GM21717 (cell line): ENCODE data around the gene HTT.
A peak's percentile ranks its signal among the peaks of the same experiment; 100 is the strongest.

Experiments
- ATAC-seq: cut with Tn5 transposase; IDR thresholded peaks from one replicate; pipeline ENCODE4 v1.9.1; 2021; ENCODE audit warnings: mild to moderate bottlenecking, moderate library complexity; ENCODE audit not compliant: unreplicated experiment

The HTT gene

DNA sequence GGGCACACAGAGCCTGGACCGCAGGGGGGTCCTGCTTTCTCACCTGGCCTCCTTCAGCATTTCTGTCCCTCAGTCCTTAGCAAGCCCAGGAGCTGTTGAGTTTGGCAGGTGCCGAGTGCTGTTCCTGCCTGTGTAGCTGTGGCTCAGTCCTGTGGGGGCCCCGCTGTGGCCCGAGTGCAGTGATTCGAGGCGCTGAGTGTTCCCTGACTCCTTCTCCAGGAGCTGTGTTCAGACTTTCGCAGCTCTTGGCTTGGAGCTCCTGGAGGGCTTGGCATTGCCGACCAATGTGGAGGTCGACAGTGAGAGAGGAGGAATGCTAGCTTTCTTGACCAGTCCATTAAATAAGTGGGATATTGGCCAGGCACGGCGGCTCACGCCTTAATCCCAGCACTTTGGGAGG is 124.4 kb downstream of the HTT start:
- ATAC-seq: no peak

DNA sequence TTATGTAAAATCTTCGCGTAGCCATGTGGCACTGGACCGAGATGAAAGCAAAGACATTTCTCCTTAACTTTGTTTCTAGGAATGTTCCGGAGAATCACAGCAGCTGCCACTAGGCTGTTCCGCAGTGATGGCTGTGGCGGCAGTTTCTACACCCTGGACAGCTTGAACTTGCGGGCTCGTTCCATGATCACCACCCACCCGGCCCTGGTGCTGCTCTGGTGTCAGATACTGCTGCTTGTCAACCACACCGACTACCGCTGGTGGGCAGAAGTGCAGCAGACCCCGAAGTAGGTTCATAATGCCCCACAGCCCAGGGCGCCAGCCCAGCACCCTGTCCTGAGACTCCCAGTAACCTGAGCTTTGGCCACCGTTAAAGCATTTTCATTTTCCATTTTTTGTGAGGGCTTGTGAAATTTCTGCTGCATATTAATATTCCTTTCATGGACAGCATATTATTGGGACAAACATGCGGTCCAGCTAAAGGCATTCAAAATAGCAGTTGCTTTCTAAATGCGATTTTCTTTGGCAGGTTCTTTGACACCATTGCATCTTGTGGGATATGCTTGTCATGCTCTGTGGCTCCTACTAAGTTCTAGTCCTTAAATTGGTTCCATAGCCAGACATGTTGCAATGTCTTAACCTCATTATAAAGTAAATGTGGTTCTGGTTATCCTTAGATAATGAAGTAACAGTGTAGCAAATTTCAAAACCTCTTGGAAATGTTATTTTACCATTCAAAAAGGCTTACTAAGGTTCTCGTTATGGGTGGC is 125.4 kb downstream of the HTT start:
- ATAC-seq: no peak

DNA sequence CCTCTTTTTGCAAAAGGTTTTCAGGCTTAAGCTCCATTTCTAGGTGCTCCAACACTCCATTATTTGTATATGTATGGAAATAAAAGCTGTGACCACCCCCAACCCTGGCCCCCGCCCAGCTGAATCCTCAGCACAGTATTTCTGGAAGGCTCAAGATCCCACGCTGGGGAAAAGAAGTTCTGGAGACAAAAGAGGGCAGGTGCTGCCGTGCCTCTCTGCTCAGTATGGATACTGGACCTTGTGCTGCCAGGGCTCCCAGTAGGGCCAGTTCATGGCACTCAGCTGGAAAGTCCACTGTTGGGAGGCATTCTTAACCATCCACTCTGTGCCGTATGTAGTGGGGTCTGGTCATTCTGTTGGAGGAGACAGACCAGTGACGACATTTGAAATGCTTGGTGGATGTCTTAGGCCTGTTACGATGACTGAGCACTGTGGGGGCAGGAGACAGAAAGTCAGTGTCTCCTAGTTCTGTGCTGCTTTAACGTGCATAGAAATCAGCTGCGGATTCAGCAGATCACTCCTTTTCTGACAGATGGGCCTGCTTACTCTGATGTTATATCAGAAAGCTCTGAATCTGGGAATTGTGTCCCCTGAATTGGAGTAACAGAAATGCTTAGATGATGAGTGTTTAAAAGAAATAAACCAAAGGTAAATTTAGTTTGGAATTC is 126.1 kb downstream of the HTT start:
- ATAC-seq: no peak

DNA sequence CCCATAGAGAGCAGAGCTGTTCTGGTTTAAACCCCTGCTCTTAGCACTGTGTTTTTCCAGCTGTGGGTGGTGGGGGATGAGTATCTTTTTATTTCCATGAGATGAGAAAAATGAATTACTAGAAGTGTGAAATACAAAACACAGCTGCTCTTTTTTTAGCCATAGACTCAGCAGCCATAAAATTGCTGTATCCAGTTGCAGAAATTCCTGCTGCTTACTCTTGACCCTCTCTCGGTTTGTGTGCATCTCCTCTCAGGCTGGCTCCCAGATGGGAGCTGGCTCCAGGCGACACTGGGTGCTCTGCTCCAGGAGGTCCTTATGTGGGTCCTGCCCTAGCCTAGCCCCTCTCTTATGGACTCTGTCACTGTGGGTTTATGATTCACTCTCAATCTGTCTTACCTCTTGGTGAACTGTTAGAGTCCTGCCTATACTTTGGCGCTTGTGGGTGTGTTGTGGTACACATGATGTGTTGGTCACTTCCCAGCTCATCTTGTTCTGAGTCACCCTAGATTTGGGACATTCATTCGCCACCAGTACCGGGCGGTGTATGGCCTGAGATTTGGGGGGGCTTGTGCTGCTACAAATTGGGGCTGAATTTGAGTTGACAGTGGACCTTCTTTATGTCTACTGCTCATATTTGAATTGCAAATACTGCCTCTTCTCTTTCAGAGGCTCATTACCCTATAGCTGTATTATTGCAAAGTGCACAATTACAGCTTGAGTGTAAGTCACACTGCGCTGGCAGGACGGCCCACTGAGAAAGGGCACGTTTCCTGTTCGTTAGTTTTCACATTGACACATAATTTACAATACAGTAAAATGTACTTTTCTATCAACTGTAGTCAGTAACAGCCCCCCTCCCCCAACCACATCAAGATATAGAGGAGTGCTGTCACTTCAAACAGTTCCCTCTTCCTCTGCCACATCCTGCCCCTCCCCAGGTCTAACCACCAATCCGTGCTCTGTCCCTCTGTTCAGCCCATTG is 127.5 kb downstream of the HTT start:
- peak; percentile 62 for ATAC-seq

DNA sequence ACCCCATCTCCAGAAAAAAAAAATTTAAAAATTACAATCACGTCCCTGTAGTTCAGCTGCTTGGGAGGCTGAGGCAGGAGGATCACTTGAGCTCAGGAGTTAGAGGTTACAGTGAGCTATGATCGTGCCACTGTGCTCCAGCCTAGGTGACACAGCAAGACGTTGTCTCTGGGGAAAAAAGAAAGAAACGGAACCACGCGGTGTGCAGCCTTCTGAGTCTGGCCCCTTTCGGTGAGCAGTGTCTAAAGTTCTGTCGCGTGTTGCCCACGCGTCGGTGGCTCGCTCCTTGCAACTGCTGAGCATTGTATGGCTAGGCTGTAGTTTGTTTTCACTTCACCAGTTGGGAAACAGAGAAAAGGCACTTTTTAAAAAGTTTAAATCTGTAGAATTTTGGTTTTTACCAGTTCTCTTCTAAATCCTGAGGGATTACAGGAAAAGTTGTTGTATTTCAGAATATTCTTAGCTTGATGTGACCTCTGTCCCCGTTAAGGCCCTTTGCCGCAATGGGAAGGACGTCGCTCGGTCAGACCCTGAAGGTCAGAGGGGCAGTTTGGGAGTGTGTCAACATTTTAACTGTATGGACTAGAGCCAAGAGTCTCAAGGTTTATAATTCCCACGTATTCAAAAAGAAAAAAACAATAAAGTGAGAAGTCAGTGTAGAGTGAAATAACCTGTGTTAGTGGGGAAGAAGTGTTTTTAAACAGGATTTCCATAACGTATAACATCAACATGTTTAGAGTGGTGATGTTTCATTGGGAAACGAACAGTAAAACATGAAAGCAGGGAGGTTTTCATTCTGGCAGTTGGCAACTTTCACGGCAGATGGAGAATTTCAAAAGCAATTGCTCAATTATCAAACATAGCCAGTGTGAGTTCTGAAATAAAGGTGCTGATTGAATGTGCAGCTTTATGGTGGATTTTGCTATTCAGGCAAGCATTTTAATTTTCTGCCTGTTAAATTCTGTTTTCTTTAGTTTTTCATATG is 128.6 kb downstream of the HTT start:
- ATAC-seq: peak; percentile 37

DNA sequence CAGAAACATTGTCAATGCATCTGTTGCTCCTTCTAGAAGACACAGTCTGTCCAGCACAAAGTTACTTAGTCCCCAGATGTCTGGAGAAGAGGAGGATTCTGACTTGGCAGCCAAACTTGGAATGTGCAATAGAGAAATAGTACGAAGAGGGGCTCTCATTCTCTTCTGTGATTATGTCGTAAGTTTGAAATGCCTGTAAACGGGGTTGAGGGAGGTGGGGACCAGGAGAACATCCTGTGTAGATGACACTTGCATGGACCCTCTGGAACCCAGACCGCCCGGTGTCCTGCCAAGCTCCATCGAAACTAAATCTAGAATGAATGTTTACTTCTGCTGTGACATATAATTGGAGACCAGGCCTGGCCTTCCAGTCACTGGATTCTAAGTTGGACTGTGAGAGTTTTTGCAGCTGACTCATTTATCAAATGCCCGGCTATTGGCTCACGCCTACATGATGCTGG is 129.5 kb downstream of the HTT start:
- ATAC-seq: no peak

DNA sequence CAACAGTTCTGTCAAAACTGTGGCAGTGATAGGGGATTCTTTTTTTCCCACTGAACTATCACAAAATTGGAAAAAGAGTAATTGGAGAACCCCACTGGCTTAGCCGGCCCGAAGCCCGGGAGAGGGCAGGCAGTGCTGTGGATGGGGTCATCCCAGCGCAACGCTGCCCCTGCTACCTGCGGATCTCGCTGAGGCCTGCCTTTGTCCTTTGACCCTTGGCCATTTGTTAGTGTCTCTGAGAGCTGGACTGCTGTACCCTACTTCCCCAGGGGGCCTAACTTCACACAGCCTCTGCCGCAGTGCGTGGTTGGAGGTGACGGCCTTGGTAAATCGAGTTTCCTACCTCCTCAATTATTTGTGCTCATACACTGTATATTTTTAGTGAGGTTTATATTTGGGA is 131.5 kb downstream of the HTT start:
- no peak for ATAC-seq

DNA sequence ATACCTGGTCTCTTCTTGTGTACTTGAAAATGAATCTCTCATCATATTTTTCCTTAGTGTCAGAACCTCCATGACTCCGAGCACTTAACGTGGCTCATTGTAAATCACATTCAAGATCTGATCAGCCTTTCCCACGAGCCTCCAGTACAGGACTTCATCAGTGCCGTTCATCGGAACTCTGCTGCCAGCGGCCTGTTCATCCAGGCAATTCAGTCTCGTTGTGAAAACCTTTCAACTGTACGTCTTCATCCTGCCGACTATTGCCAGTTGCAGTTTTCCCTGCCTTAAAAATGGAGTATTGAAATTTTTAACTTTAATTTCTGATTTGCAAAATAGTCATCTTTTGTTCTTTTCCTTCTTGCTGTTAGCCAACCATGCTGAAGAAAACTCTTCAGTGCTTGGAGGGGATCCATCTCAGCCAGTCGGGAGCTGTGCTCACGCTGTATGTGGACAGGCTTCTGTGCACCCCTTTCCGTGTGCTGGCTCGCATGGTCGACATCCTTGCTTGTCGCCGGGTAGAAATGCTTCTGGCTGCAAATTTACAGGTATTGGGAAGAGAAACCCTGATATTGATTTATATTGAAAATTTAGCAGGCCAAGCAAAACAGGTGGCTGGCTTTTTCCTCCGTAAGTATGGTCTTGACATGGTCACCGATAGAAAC is 132.1 kb downstream of the HTT start:
- ATAC-seq: no peak

DNA sequence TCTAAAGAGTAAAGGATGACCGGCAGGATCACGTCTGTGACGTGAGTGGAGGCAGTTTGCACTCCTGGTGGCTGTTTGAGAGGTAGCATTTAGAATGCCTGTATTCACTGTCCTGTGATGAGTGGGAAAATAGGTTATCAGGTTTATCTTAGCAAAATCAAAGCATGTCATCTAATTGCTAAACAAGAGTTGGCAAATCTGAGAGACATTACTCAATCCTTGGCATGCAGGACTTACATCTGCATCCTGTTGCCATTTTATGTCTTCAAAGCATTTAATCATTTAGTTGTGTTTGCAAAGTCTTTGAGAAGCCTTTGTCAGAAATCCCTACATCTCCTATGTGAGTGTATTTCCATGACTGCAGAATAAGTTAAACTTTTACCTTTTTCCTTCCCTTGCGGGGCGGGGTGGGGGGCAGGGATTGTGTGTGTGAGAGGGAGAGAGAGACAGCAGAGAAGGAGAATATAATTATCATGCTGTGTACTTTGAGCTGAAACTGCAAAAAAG is 133.1 kb downstream of the HTT start:
- ATAC-seq: no peak

DNA sequence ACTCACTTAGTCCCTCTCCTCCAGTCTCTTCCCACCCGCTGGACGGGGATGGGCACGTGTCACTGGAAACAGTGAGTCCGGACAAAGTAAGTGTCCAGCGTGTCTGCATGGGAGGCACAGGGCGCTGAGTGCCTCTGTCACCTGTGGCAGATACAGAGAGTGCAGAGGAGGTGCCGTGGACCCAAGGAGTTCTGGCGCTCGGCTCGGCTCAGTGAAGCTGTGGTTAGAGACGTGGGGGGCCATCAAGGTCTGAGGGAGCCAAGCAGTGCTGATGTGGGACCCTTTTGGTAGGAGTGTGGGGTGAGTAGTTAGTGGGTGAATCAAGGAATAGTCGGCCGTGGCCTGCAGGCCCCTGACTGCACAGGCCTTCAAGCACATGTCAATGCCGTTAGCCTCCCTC is 134.3 kb downstream of the HTT start:
- ATAC-seq: no peak

DNA sequence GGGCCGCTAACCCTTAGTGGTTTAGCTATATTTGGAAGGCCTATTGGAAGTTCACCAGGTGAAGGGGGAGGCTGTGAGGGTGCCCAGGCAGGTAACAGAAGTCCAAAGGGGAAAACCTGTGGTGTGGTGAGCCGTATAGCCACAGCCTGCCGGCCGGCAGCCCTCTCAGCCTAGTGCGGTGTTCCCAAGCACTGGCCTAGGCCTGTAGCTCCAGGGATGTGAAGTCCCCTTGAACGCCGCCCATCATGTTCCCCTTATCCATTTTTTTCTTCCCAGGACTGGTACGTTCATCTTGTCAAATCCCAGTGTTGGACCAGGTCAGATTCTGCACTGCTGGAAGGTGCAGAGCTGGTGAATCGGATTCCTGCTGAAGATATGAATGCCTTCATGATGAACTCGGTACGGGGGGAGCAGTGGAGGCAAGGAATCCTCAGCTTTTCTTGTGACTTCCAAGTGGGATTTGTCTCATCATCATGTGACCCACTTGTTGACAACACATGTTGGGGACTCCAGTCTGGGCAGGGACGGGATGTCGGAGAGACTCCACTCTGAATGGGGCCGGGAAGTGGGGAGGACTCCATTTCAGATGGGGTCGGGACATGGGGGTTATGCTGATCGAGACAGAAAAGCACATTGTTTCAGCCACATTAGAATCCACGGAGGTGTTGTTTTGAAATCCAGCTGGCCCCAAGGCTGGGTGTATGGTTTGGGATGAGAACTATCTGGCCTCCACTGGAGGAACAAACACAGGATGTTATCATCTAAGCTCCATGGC is 135.3 kb downstream of the HTT start:
- no peak for ATAC-seq

DNA sequence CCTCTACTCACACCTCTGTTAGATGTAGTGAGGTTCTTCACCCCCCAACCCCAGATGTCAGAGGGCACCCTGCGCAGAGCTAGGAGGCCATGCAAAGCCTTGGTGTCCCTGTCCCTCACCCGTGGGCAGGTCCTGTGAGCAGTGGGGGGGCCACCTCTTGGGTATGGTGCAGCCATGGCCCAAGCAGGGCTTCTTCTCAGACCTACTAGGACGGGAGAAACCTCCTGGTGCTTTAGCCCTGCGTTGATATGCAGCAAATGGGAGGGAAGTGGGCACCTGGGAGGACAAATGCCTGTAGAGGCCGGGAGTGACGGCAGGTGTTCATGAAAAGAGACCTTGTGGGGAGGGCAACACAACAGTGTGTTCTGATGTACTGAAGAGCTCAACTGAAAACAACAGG is 136.0 kb downstream of the HTT start:
- ATAC-seq: no peak

DNA sequence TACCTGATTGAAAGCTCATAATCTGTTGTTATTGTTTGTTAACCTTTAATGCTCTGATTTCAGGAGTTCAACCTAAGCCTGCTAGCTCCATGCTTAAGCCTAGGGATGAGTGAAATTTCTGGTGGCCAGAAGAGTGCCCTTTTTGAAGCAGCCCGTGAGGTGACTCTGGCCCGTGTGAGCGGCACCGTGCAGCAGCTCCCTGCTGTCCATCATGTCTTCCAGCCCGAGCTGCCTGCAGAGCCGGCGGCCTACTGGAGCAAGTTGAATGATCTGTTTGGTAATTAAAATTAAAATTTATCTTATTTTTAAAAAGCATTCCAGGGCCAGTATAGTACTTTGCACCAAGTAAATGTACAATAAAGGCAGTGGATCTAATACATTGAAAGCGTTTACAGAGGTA is 137.4 kb downstream of the HTT start:
- no peak for ATAC-seq

DNA sequence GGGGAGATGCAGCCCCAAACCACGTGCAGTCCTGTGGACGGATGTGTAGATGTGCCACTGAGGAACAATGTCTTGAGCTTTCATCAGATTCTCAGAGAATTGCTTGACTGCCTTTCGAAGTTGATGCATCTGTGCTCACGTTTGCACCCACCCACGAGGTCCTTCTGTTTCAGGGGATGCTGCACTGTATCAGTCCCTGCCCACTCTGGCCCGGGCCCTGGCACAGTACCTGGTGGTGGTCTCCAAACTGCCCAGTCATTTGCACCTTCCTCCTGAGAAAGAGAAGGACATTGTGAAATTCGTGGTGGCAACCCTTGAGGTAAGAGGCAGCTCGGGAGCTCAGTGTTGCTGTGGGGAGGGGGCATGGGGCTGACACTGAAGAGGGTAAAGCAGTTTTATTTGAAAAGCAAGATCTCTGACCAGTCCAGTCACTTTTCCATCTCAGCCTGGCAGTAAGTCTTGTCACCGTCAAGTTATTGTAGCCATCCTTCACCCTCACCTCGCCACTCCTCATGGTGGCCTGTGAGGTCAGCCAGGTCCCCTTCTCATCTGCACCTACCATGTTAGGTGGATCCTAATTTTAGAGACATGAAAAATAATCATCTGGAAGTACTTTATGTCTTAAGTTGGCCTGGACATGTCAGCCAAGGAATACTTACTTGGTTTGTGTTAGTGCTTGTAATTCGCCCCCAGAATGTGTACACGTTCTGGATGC is 138.1 kb downstream of the HTT start:
- ATAC-seq: no peak

DNA sequence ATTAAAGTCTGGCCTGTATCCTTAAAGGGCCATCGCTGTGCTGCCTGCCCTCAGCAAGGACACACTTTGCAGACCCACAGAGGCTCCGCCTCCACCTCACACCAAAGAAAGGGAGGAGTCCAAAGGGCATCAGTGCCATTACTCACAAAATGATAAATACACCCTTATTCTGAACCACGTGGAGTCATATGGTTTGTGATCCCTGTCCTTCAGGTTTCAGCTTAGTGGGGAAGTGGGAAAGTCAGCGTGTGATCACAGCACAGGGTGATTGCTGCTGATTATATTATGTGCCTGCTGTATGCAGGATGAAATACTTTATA is 138.6 kb downstream of the HTT start:
- no peak for ATAC-seq

DNA sequence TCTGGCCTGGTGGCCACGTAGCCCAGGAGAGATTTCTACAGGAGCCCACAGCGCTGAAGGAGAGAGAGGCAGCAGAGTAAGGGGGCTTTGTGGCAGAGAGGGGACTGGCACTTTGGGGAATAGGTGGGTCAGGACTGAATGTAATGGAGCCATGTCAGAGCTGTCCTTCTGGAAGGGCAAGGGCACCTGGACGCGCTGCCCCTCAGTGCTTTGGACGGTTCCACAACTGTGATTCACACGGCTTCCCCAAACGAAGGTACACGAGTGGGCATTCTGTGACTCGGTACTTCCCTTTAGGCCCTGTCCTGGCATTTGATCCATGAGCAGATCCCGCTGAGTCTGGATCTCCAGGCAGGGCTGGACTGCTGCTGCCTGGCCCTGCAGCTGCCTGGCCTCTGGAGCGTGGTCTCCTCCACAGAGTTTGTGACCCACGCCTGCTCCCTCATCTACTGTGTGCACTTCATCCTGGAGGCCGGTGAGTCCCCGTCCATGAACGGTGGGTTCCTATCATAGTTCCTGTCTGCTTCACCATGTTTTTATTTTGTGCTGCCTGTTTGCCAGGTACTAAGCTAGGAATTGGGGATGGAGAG is 139.3 kb downstream of the HTT start:
- no peak for ATAC-seq

DNA sequence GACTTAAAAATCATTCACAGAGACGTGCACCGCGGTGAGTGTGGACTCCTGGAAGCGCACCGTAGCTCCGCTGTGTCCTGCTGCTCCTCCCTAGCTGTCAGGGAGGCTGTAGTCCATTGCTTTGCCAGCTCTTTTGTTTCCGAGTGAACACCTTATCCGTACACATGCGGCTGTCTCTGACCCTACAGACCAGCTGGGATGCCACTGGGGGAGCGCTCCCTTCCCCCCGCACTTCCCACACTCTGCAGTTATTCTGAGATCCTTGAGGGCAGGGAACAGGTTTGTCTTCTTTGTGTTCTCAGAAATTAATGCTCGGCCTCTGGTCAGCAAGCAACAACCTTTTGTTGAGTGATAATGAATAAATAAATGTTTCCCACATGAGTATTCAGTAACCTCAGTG is 140.8 kb downstream of the HTT start:
- no peak for ATAC-seq

DNA sequence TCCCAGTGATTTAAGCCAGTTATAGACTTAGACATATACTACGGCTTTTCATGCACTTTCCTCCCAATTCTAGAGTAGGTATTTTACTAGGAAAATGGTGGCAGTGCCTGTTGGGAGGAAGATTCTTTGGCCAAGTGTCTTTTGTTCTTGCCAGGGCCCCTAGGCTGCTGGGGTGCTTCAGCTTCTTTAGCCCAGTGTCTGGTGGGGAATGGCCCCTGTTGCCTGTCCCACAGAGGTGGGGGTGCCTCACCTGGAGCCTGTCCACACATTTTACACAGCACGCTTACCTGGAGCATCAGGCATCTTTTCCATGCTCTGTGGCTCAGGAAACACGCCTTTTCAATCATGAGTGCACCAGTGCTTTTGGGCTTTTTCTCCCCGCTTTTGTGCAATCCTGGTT is 141.3 kb downstream of the HTT start:
- ATAC-seq: no peak
